H9 (cell line): ENCODE measurements around the gene KSR1. TPM values are rescaled to one million over a fixed set of nuclear protein-coding genes. Genes with fewer than 3 reads are reported as not detected.

ENCODE experiments used
- DNase-seq: peaks from one replicate; pipeline ENCODE4 v3.0.0-alpha.2; 2017
- H2AFZ ChIP-seq: one replicate; pipeline ENCODE4 v1.6.1; 2013; ENCODE audit warnings: mild to moderate bottlenecking, low read length, control low read depth, moderate library complexity
- H2AK5ac ChIP-seq: 2 replicates; pipeline ENCODE4 v1.6.1; 2013; ENCODE audit warnings: low read length, control low read depth, mixed read lengths; ENCODE audit not compliant: insufficient read length
- H2BK120ac ChIP-seq: one replicate; pipeline ENCODE4 v1.6.1; 2013; ENCODE audit warnings: low read depth, mild to moderate bottlenecking, low read length, control low read depth, inconsistent platforms; ENCODE audit not compliant: poor library complexity, severe bottlenecking
- H2BK12ac ChIP-seq: 2 replicates; pipeline ENCODE4 v1.6.1; 2013; ENCODE audit warnings: low read length, control low read depth, mixed read lengths, low read depth; ENCODE audit not compliant: insufficient read length
- H2BK15ac ChIP-seq: 2 replicates; pipeline ENCODE4 v1.6.1; 2013; ENCODE audit warnings: low read depth, low read length, control low read depth
- H2BK20ac ChIP-seq: one replicate; pipeline ENCODE4 v1.6.1; 2013; ENCODE audit warnings: low read depth, mild to moderate bottlenecking, low read length, control low read depth, inconsistent platforms; ENCODE audit not compliant: poor library complexity, severe bottlenecking
- H2BK5ac ChIP-seq: 2 replicates; pipeline ENCODE4 v1.6.1; 2013; ENCODE audit warnings: low read length, control low read depth, mixed read lengths; ENCODE audit not compliant: insufficient read length
- H3K14ac ChIP-seq: 2 replicates; pipeline ENCODE4 v1.6.1; 2013; ENCODE audit warnings: low read length, control low read depth; ENCODE audit not compliant: insufficient read depth
- H3K18ac ChIP-seq: 2 replicates; pipeline ENCODE4 v1.6.1; 2013; ENCODE audit warnings: low read depth, mild to moderate bottlenecking, mixed read lengths, low read length, control low read depth; ENCODE audit not compliant: insufficient read length
- H3K23ac ChIP-seq: 2 replicates; pipeline ENCODE4 v1.6.1; 2013; ENCODE audit warnings: low read length, control low read depth, mixed read lengths, low read depth; ENCODE audit not compliant: insufficient read length
- H3K23me2 ChIP-seq: 2 replicates; pipeline ENCODE4 v1.6.1; 2013; ENCODE audit warnings: low read depth, mild to moderate bottlenecking, mixed read lengths, low read length, control low read depth; ENCODE audit not compliant: insufficient read length, poor library complexity, severe bottlenecking
- H3K27ac ChIP-seq: 2 replicates; pipeline ENCODE4 v1.5.1; 2013; ENCODE audit warnings: low read length, control low read depth, mixed read lengths, low read depth; ENCODE audit not compliant: insufficient read length
- H3K27me3 ChIP-seq: 2 replicates; pipeline ENCODE4 v1.6.1; 2013; ENCODE audit warnings: low read length, control low read depth, inconsistent platforms; ENCODE audit not compliant: insufficient read depth
- H3K4ac ChIP-seq: 2 replicates; pipeline ENCODE4 v1.6.1; 2013; ENCODE audit warnings: low read depth, mild to moderate bottlenecking, control low read depth, inconsistent platforms, low read length, moderate library complexity
- H3K4me1 ChIP-seq: 2 replicates; pipeline ENCODE4 v1.6.1; 2013; ENCODE audit warnings: low read length, control low read depth, inconsistent platforms; ENCODE audit not compliant: insufficient read depth
- H3K4me2 ChIP-seq: 2 replicates; pipeline ENCODE4 v1.6.1; 2013; ENCODE audit warnings: low read length, control low read depth, mixed read lengths; ENCODE audit not compliant: insufficient read length, insufficient read depth
- H3K56ac ChIP-seq: 2 replicates; pipeline ENCODE4 v1.6.1; 2013; ENCODE audit warnings: low read depth, mild to moderate bottlenecking, mixed read lengths, low read length, control low read depth; ENCODE audit not compliant: insufficient read length
- H3K79me1 ChIP-seq: 2 replicates; pipeline ENCODE4 v1.6.1; 2013; ENCODE audit warnings: low read depth, mild to moderate bottlenecking, moderate library complexity, low read length, control low read depth, inconsistent platforms; ENCODE audit not compliant: insufficient read depth, poor library complexity, severe bottlenecking
- H3K79me2 ChIP-seq: 2 replicates; pipeline ENCODE4 v1.6.1; 2013; ENCODE audit warnings: low read length, control low read depth, inconsistent platforms; ENCODE audit not compliant: insufficient read depth
- H3K9ac ChIP-seq: 2 replicates; pipeline ENCODE4 v1.6.1; 2013; ENCODE audit warnings: low read length, control low read depth, mixed read lengths; ENCODE audit not compliant: insufficient read length; ENCODE audit errors: extremely low read depth
- H3K9me3 ChIP-seq: one replicate; pipeline ENCODE4 v1.6.1; 2013; ENCODE audit warnings: low read depth, low read length, inconsistent platforms; ENCODE audit not compliant: control insufficient read depth
- H3T11ph ChIP-seq: one replicate; pipeline ENCODE4 v1.6.1; 2013; ENCODE audit warnings: mild to moderate bottlenecking, low read length, control low read depth, inconsistent platforms
- H4K20me1 ChIP-seq: one replicate; pipeline ENCODE4 v1.6.1; 2013; ENCODE audit not compliant: control insufficient read depth, insufficient read length, insufficient read depth
- H4K5ac ChIP-seq: 2 replicates; pipeline ENCODE4 v1.6.1; 2013; ENCODE audit warnings: low read depth, mild to moderate bottlenecking, mixed read lengths, low read length, control low read depth; ENCODE audit not compliant: insufficient read length
- H4K8ac ChIP-seq: replicated peaks from 2 replicates; pipeline ENCODE4 v1.6.1; 2013; ENCODE audit warnings: low read length, control low read depth, mixed read lengths, low read depth; ENCODE audit not compliant: insufficient read length
- H4K91ac ChIP-seq: 2 replicates; pipeline ENCODE4 v1.6.1; 2013; ENCODE audit warnings: low read depth, mild to moderate bottlenecking, moderate library complexity, mixed read lengths, low read length, control low read depth; ENCODE audit not compliant: insufficient read length
- H3K27ac Mint-ChIP-seq, 3 experiments: 2 replicates in 2 of 3; 3 replicates in 1 of 3; pipeline ENCODE4 v1.8.0; 2020 to 2021; ENCODE audit warnings: mixed read lengths in 3 of 3, mild to moderate bottlenecking in 1 of 3, moderate library complexity in 1 of 3
- H3K27me3 Mint-ChIP-seq: 2 replicates; pipeline ENCODE4 v1.8.0; 2021; ENCODE audit warnings: low read depth, mild to moderate bottlenecking, moderate library complexity, mixed read lengths
- H3K36me3 Mint-ChIP-seq, 3 experiments: 2 replicates in 2 of 3; 3 replicates in 1 of 3; pipeline ENCODE4 v1.8.0; 2020 to 2021; ENCODE audit warnings: low read depth in 3 of 3, mixed read lengths in 3 of 3; ENCODE audit not compliant: insufficient read depth in 1 of 3
- H3K4me1 Mint-ChIP-seq, 2 experiments: 2 replicates each; pipeline ENCODE4 v1.8.0; 2020; ENCODE audit warnings: mixed read lengths in 2 of 2
- H3K4me3 Mint-ChIP-seq, 2 experiments: 2 replicates in 1 of 2; 3 replicates in 1 of 2; pipeline ENCODE4 v1.8.0; 2020 to 2021; ENCODE audit warnings: mild to moderate bottlenecking in 2 of 2, mixed read lengths in 2 of 2, moderate library complexity in 1 of 2
- H3K9me3 Mint-ChIP-seq, 2 experiments: 2 replicates in 1 of 2; 3 replicates in 1 of 2; pipeline ENCODE4 v1.8.0; 2020; ENCODE audit warnings: mild to moderate bottlenecking in 2 of 2, mixed read lengths in 2 of 2, moderate library complexity in 1 of 2
- CTCF ChIP-seq: fragments of 200-600 bp; sonication (generic); conservative IDR thresholded peaks from 3 replicates; pipeline ENCODE4 v1.8.0; 2021; ENCODE audit warnings: antibody characterized with exemption, mild to moderate bottlenecking
- WGBS: extraction: QIAGEN DNeasy Blood & Tissue Kit; methylation state at CpG from one replicate; pipeline ENCODE4 v1.1.7; 2013; ENCODE audit warnings: missing lambda C conversion rate, low lambda C conversion rate, mixed read lengths; ENCODE audit not compliant: insufficient read length; ENCODE audit errors: extremely low coverage; 5-methylcytosine and 5-hydroxymethylcytosine counted together
- total RNA-seq: library from RNA; stranded (reverse); gene quantifications from 2 replicates; pipeline ENCODE4 v1.2.1, GENCODE V29; 2021

Gene KSR1
- total RNA-seq, 1 experiment from 2014 or later: 44.9 TPM

- H3K4me1 Mint-ChIP-seq: no peaks in the 10 kb centered on the region
- H3K9me3 ChIP-seq: no peaks in the 10 kb centered on the region
- peak overlapping the region in 1 of 3 experiments; percentile 77; a peak in 1 of 7 replicates for H3K27ac Mint-ChIP-seq
- H3K4me2 ChIP-seq: no peak overlapping the region
- no peak overlapping the region for H2BK12ac ChIP-seq
- H2BK20ac ChIP-seq: no peak overlapping the region
- H4K8ac ChIP-seq: no peak overlapping the region
- no peak overlapping the region for H3K14ac ChIP-seq
- no peak overlapping the region for H3K4me3 Mint-ChIP-seq
- H3K79me1 ChIP-seq: no peaks in the 10 kb centered on the region
- no peak overlapping the region for H3K27ac ChIP-seq
- no peak overlapping the region for H4K91ac ChIP-seq
- H3K23me2 ChIP-seq: peaks cover 3% of the 10 kb centered on the region
- H3K4me1 ChIP-seq: no peaks in the 10 kb centered on the region
- H3K9ac ChIP-seq: no peak overlapping the region
- H2BK15ac ChIP-seq: no peak overlapping the region
- no peak overlapping the region for H3T11ph ChIP-seq
- H3K27me3 ChIP-seq: no peaks in the 10 kb centered on the region
- H2BK120ac ChIP-seq: no peak overlapping the region
- H3K4ac ChIP-seq: no peak overlapping the region
- H3K79me2 ChIP-seq: no peaks in the 10 kb centered on the region
- no peak overlapping the region for H2AK5ac ChIP-seq
- no peak for DNase-seq
- H4K20me1 ChIP-seq: no peaks in the 10 kb centered on the region
- no peak overlapping the region for H2AFZ ChIP-seq
- H3K23ac ChIP-seq: no peak overlapping the region
- no peak overlapping the region for H4K5ac ChIP-seq
- no peak overlapping the region for H3K56ac ChIP-seq
- H3K9me3 Mint-ChIP-seq: no peaks in the 10 kb centered on the region; a peak in 1 of 5 replicates
- peaks cover 4% of the 10 kb centered on the region; the same call in 1 of the 2 replicates for H3K27me3 Mint-ChIP-seq
- H3K18ac ChIP-seq: no peak overlapping the region
- no peak for TF ChIP-seq CTCF
- H3K36me3 Mint-ChIP-seq: no peaks in the 10 kb centered on the region
- WGBS: no CpG with 5 or more reads among the region's 6 CpGs
- no peak overlapping the region for H2BK5ac ChIP-seq
These were observed 203.4 kb downstream of the KSR1 start for GRCh38 chr17:27659683-27660082.
